GM12878 (cell line): Measurements from ENCODE around the gene ST3GAL5. TPM values are rescaled to one million over a fixed set of nuclear protein-coding genes. Genes with fewer than 3 reads are reported as not detected.

Source experiments
- ATAC-seq: fragments of 200-7000 bp; cut with Tn5 transposase; 3 replicates; pipeline ENCODE4 v1.9.1; 2020; ENCODE audit warnings: mild to moderate bottlenecking, moderate library complexity
- BruUV-seq: library from RNA; stranded (reverse); fragments of 400-500 nt; replicated peaks from 2 replicates; lab custom pipeline; 2021; lab: Mats Ljungman, UMichigan
- CTCF ChIA-PET: fragments of 300-600 bp; sonication (Branson Sonifier 250); formaldehyde crosslinking; extraction: SDS; loops from one replicate; lab custom pipeline; 2021; ENCODE audit warnings: inconsistent platforms; lab: Yijun Ruan, JAX
- POLR2A ChIA-PET: fragments of 350-600 bp; formaldehyde crosslinking; extraction: SDS; loops from one replicate; lab custom pipeline; 2021; ENCODE audit warnings: inconsistent platforms; lab: Charles Lee
- RAD21 ChIA-PET: fragments of 300-600 bp; sonication (Branson Sonifier 250); formaldehyde crosslinking; loops from one replicate; lab custom pipeline; 2023; ENCODE audit warnings: antibody characterized with exemption; ENCODE audit not compliant: unreplicated experiment; lab: Charles Lee
- SMC1A ChIA-PET: fragments of 300-600 bp; sonication (Branson Sonifier 250); formaldehyde crosslinking; loops from one replicate; lab custom pipeline; 2023; ENCODE audit not compliant: unreplicated experiment, uncharacterized antibody; lab: Charles Lee
- DNase-seq: peaks from one replicate; pipeline ENCODE4 v3.0.0-alpha.2; 2011; ENCODE audit warnings: low read depth, low spot score
- FAIRE-seq: peaks from 3 replicates; lab custom pipeline; 2011; peaks lifted over from hg19 to GRCh38; lab: Jason Lieb, UNC
- H2AFZ ChIP-seq: 2 replicates; pipeline ENCODE4 v1.6.0; 2011; ENCODE audit warnings: low read depth, low read length, control low read depth; ENCODE audit not compliant: control insufficient read depth
- H3K27ac ChIP-seq: 2 replicates; pipeline ENCODE4 v1.5.1; 2011; ENCODE audit warnings: control low read depth; ENCODE audit not compliant: control insufficient read depth, insufficient read depth
- H3K27me3 ChIP-seq, 2 experiments: replicated peaks in 1 of 2; 2 replicates each; pipeline versions ENCODE4 v1.6.0 to v1.6.1; 2011; ENCODE audit warnings: low read length in 1 of 2; ENCODE audit not compliant: control insufficient read depth in 2 of 2, insufficient read depth in 2 of 2
- H3K36me3 ChIP-seq, 2 experiments: 2 replicates each; pipeline ENCODE4 v1.5.1; 2011; ENCODE audit warnings: low read length in 1 of 2; ENCODE audit not compliant: control insufficient read depth in 2 of 2, insufficient read depth in 2 of 2
- H3K4me1 ChIP-seq: 2 replicates; pipeline ENCODE4 v1.6.1; 2011; ENCODE audit warnings: mild to moderate bottlenecking, low read length, moderate library complexity, mixed read lengths; ENCODE audit not compliant: control insufficient read depth, insufficient read depth
- H3K4me2 ChIP-seq: 2 replicates; pipeline ENCODE4 v1.6.0; 2011; ENCODE audit warnings: control low read depth; ENCODE audit not compliant: control insufficient read depth, insufficient read depth
- H3K4me3 ChIP-seq: fragments of 200-600 bp; sonication (generic); 2 replicates; pipeline ENCODE4 v1.5.1; 2016
- H3K79me2 ChIP-seq: 2 replicates; pipeline ENCODE4 v1.6.0; 2011; ENCODE audit warnings: low read length; ENCODE audit not compliant: control insufficient read depth, insufficient read depth
- H3K9ac ChIP-seq: 2 replicates; pipeline ENCODE4 v1.8.0; 2011; ENCODE audit warnings: low read length, control low read depth, mixed read lengths; ENCODE audit not compliant: control insufficient read depth, insufficient read depth
- H3K9me3 ChIP-seq: replicated peaks from 3 replicates; pipeline ENCODE4 v1.5.1; 2011; ENCODE audit warnings: mild to moderate bottlenecking, low read length; ENCODE audit not compliant: control insufficient read depth, insufficient read depth
- H4K20me1 ChIP-seq: 2 replicates; pipeline ENCODE4 v1.6.0; 2011; ENCODE audit not compliant: control insufficient read depth, insufficient read depth
- ASH2L ChIP-seq: fragments of 300-600, 200-600 bp; sonication (generic); IDR thresholded peaks from 2 replicates; pipeline ENCODE4 v1.6.1; 2017; ENCODE audit warnings: low read depth, mild to moderate bottlenecking, borderline replicate concordance
- CREB1 ChIP-seq: IDR thresholded peaks from 2 replicates; pipeline ENCODE4 v1.6.1; 2012; ENCODE audit warnings: low read depth, mild to moderate bottlenecking, inconsistent platforms
- CREM ChIP-seq: IDR thresholded peaks from 2 replicates; pipeline ENCODE4 v1.6.1; 2014; ENCODE audit warnings: antibody characterized with exemption, low read depth
- HCFC1 ChIP-seq: fragments of 150-350 bp; IDR thresholded peaks from 2 replicates; pipeline ENCODE4 v1.6.1; 2014; ENCODE audit warnings: low read length
- IKZF2 ChIP-seq, 2 experiments: fragments of 450-650 bp; IDR thresholded peaks; 2 replicates each; pipeline ENCODE4 v1.6.1; 2017; ENCODE audit warnings: mild to moderate bottlenecking in 2 of 2, moderate library complexity in 2 of 2
- IRF4 ChIP-seq: IDR thresholded peaks from 2 replicates; pipeline ENCODE4 v1.6.1; 2011; ENCODE audit warnings: low read depth, low read length
- JUND ChIP-seq: IDR thresholded peaks from 2 replicates; pipeline ENCODE4 v1.6.1; 2012; ENCODE audit warnings: low read depth, mild to moderate bottlenecking, low read length, improper control_type of control experiment, moderate library complexity
- KDM1A ChIP-seq: fragments of 200-600 bp; sonication (generic); IDR thresholded peaks from 2 replicates; pipeline ENCODE4 v1.6.1; 2016; ENCODE audit warnings: borderline replicate concordance
- MEF2A ChIP-seq: IDR thresholded peaks from 2 replicates; pipeline ENCODE4 v1.6.1; 2011; ENCODE audit warnings: low read depth, mild to moderate bottlenecking, low read length, moderate library complexity; ENCODE audit not compliant: insufficient read depth
- MTA3 ChIP-seq: IDR thresholded peaks from 2 replicates; pipeline ENCODE4 v1.6.1; 2012; ENCODE audit warnings: low read length, inconsistent platforms, borderline replicate concordance
- MXI1 ChIP-seq: fragments of 150-350 bp; IDR thresholded peaks from 2 replicates; pipeline ENCODE4 v1.6.1; 2011; ENCODE audit warnings: low read depth, mild to moderate bottlenecking, inconsistent platforms, low read length, improper control_type of control experiment
- NR2C1 ChIP-seq: fragments of 450-650 bp; IDR thresholded peaks from 2 replicates; pipeline ENCODE4 v1.6.1; 2017; ENCODE audit warnings: antibody characterized with exemption, mild to moderate bottlenecking, moderate library complexity
- PAX5 ChIP-seq: IDR thresholded peaks from 2 replicates; pipeline ENCODE4 v1.6.1; 2011; ENCODE audit warnings: low read depth, low read length, borderline replicate concordance
- RCOR1 ChIP-seq: conservative IDR thresholded peaks from 2 replicates; pipeline ENCODE4 v1.6.1; 2012; ENCODE audit warnings: low read depth, low read length, improper control_type of control experiment
- RUNX3 ChIP-seq: IDR thresholded peaks from 2 replicates; pipeline ENCODE4 v1.6.1; 2012; ENCODE audit warnings: low read length, inconsistent platforms
- SMARCA5 ChIP-seq: fragments of 450-650 bp; IDR thresholded peaks from 2 replicates; pipeline ENCODE4 v1.6.1; 2017; ENCODE audit warnings: mild to moderate bottlenecking
- SP1 ChIP-seq: IDR thresholded peaks from one replicate; pipeline ENCODE4 v1.6.1; 2011; ENCODE audit warnings: low read depth, low read length
- SREBF2 ChIP-seq: IDR thresholded peaks from 2 replicates; pipeline ENCODE4 v1.6.1; 2012; ENCODE audit warnings: mild to moderate bottlenecking, low read length
- TAF1 ChIP-seq: IDR thresholded peaks from 2 replicates; pipeline ENCODE4 v1.6.1; 2011; ENCODE audit warnings: mild to moderate bottlenecking, low read depth, low read length, borderline replicate concordance
- YY1 ChIP-seq: IDR thresholded peaks from 2 replicates; pipeline ENCODE4 v1.6.1; 2011; ENCODE audit warnings: low read depth, mild to moderate bottlenecking, low read length
- ZNF24 ChIP-seq: fragments of 450-650 bp; IDR thresholded peaks from 2 replicates; pipeline ENCODE4 v1.6.1; 2017; ENCODE audit warnings: antibody characterized with exemption, mild to moderate bottlenecking
- WGBS: methylation state at CpG from one replicate; pipeline ENCODE4 v1.1.6; 2016; ENCODE audit warnings: low lambda C conversion rate; ENCODE audit not compliant: insufficient replicate concordance, insufficient coverage; ENCODE audit errors: missing lambda C conversion rate; 5-methylcytosine and 5-hydroxymethylcytosine counted together
- in situ Hi-C: fragments of 300-500 bp; cut with MboI; formaldehyde crosslinking; loops from 9 replicates; pipeline ENCODE4 v1.14.3; 2018; ENCODE audit warnings: mixed read lengths
- intact Hi-C: fragments of 100-400 bp; cut with micrococcal nuclease; formaldehyde crosslinking; loops from one replicate; pipeline ENCODE4 v1.14.2; 2022; ENCODE audit not compliant: unreplicated experiment
- polyA plus RNA-seq, 11 experiments: library from polyadenylated mRNA; depleted of rRNA in 4 of 11; unstranded in 6 of 11; stranded (reverse) in 5 of 11; fragments of >200 nt; fragmentation: Nextera tagmentation in 4 of 11; fragmentation: Illumina TruSeq in 1 of 11; extraction: Ambion mirVana in 4 of 11; extraction: Trizol in 1 of 11; gene quantifications; 1 replicate in 1 of 11; 2 replicates in 10 of 11; pipeline versions ENCODE4 v1.2.1 to v1.2.3, GENCODE V29; 2011 to 2016; ENCODE audit warnings: inconsistent platforms in 2 of 11, missing spikeins in 2 of 11, low read depth in 1 of 11
- total RNA-seq, 4 experiments: library from RNA; depleted of rRNA in 3 of 4; stranded (reverse); fragments of >200 nt in 3 of 4; fragmentation: Illumina TruSeq in 1 of 4; extraction: Trizol in 1 of 4; gene quantifications; 2 replicates each; pipeline versions ENCODE4 v1.2.1 to v1.2.3, GENCODE V29; 2013 to 2021
- TF ChIP-seq, protein P1 (sequence below): IDR thresholded peaks from 2 replicates; pipeline ENCODE4 v1.6.1; 2011; ENCODE audit warnings: mild to moderate bottlenecking, low read depth, low read length, moderate library complexity; ENCODE audit not compliant: insufficient replicate concordance
- TF ChIP-seq, protein P2 (sequence below): IDR thresholded peaks from 2 replicates; pipeline ENCODE4 v1.6.1; 2011; ENCODE audit warnings: borderline replicate concordance, low read depth, mild to moderate bottlenecking, moderate library complexity, low read length; ENCODE audit not compliant: insufficient read depth, poor library complexity, severe bottlenecking

Gene ST3GAL5
- total and polyA plus RNA-seq, 10 of the 15 experiments (the other 5 are each of a cell fraction or from before 2014, with no cell fraction given) = 5.2 to 60.9 (median 10.2) TPM

- peak overlapping the region; percentile 3; the same call in 1 of the 2 replicates for H3K4me3 ChIP-seq
- 0 out of 2 replicates have a peak overlapping the region, but pooled peaks have one; percentile 13 for H3K9ac ChIP-seq
- no peaks in the 10 kb centered on the region for H4K20me1 ChIP-seq
- DNase-seq (no peak), FAIRE-seq (peak; percentile 38), ATAC-seq (peak; percentile 5; the same call in 1 of the 3 replicates)
- intact Hi-C loops (loop anchor here (2.0 kb wide), 2 partner anchors 21 to 185 kb away; no protein-coding TSS in a partner anchor), in situ Hi-C loops (no loop called here)
- H3K4me2 ChIP-seq = peak overlapping the region; percentile 63
- peaks cover 8% of the 10 kb centered on the region for H3K9me3 ChIP-seq
- no peaks in the 10 kb centered on the region for H3K27me3 ChIP-seq
- BruUV-seq = no TSS peak
- POLR2A ChIA-PET = interaction anchor here (1.0 to 1.8 kb wide), 12 partner anchors 12 to 216 kb away, joined by 3 to 8 read pairs (median 4); no protein-coding TSS in a partner anchor
- H3K36me3 ChIP-seq = peaks cover 0 to 4% of the 10 kb centered on the region in 2 experiments; a peak in 2 of 4 replicates
- H3K27ac ChIP-seq = peak overlapping the region; percentile 40; the same call in 1 of the 2 replicates
- SMC1A ChIA-PET = interaction anchor here (0.7 to 9.4 kb wide), 18 partner anchors 9 to 237 kb away, joined by 3 to 115 read pairs (median 4); partner anchors contain the start of gene ST3GAL5
- H2AFZ ChIP-seq = peak overlapping the region; percentile 28
- 64% methylated on average over 11 of the region's 11 CpGs for WGBS
- no peaks in the 10 kb centered on the region for H3K79me2 ChIP-seq
- RAD21 ChIA-PET = interaction anchor here (1.0 to 10.3 kb wide), 12 partner anchors 10 to 228 kb away, joined by 3 to 99 read pairs (median 10); partner anchors contain the start of gene ST3GAL5
- H3K4me1 ChIP-seq = peaks cover 52% of the 10 kb centered on the region
- CTCF ChIA-PET = interaction anchor here (0.7 to 5.3 kb wide), 14 partner anchors 8 to 228 kb away, joined by 3 to 58 read pairs (median 4); partner anchors contain the start of gene ST3GAL5
- TF ChIP-seq ASH2L (no peak), SREBF2 (no peak), NR2C1 (no peak), JUND (no peak), HCFC1 (no peak), YY1 (0 out of 2 replicates have a peak, but pooled peaks have one; percentile 54), MTA3 (peak; percentile 10; the same call in 1 of the 2 replicates), SP1 (no peak), RUNX3 (peak; percentile 42; the same call in 1 of the 2 replicates), MXI1 (no peak), PAX5 (0 out of 2 replicates have a peak, but pooled peaks have one; percentile 43), MEF2A (no peak), TAF1 (no peak), IRF4 (0 out of 2 replicates have a peak, but pooled peaks have one; percentile 29), CREM (no peak), IKZF2 (IDR thresholded peaks at IDR 0.05) (no peak), RCOR1 (no peak), ZNF24 (no peak), SMARCA5 (0 out of 2 replicates have a peak, but pooled peaks have one; percentile 36), KDM1A (no peak), CREB1 (no peak)
- TF ChIP-seq, protein P1, sequence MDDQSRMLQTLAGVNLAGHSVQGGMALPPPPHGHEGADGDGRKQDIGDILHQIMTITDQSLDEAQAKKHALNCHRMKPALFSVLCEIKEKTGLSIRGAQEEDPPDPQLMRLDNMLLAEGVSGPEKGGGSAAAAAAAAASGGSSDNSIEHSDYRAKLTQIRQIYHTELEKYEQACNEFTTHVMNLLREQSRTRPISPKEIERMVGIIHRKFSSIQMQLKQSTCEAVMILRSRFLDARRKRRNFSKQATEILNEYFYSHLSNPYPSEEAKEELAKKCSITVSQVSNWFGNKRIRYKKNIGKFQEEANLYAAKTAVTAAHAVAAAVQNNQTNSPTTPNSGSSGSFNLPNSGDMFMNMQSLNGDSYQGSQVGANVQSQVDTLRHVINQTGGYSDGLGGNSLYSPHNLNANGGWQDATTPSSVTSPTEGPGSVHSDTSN = no peak
- TF ChIP-seq, protein P2, sequence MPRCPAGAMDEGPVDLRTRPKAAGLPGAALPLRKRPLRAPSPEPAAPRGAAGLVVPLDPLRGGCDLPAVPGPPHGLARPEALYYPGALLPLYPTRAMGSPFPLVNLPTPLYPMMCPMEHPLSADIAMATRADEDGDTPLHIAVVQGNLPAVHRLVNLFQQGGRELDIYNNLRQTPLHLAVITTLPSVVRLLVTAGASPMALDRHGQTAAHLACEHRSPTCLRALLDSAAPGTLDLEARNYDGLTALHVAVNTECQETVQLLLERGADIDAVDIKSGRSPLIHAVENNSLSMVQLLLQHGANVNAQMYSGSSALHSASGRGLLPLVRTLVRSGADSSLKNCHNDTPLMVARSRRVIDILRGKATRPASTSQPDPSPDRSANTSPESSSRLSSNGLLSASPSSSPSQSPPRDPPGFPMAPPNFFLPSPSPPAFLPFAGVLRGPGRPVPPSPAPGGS = no peak
Measured at GRCh38 chr2:85851253-85852151, 37.3 kb downstream of the ST3GAL5 start.
